Dedifferentiated amniotic fluid mesenchymal stem cell (primary cell): ENCODE data around the gene PGF.

ENCODE experiments used
- DNase-seq: peaks from one replicate; pipeline ENCODE4 v3.0.0-alpha.2; 2016; ENCODE audit errors: extremely low spot score

Gene PGF

GRCh38 chr14:74978416-74978947 lies 23.1 kb upstream of the PGF start:
- no peak for DNase-seq

GRCh38 chr14:74977901-74978385 lies 22.5 kb upstream of the PGF start:
- DNase-seq, result no peak

- no peak for DNase-seq
Measured at GRCh38 chr14:74977164-74977900, 21.9 kb upstream of the PGF start.

GRCh38 chr14:74976264-74977113 lies 21.1 kb upstream of the PGF start:
- DNase-seq, result no peak

- DNase-seq, result no peak
Measured at GRCh38 chr14:74975059-74975810, 19.8 kb upstream of the PGF start.

- no peak for DNase-seq
Measured at GRCh38 chr14:74974364-74975058, 19.1 kb upstream of the PGF start.

GRCh38 chr14:74973905-74974363 lies 18.5 kb upstream of the PGF start:
- no peak for DNase-seq

- DNase-seq, result no peak
Measured at GRCh38 chr14:74973003-74973653, 17.7 kb upstream of the PGF start.

- no peak for DNase-seq
Measured at GRCh38 chr14:74968811-74969210, 13.4 kb upstream of the PGF start.

GRCh38 chr14:74965486-74966153 lies 10.2 kb upstream of the PGF start:
- no peak for DNase-seq

GRCh38 chr14:74964787-74965485 lies 9.5 kb upstream of the PGF start:
- no peak for DNase-seq

GRCh38 chr14:74963705-74964271 lies 8.4 kb upstream of the PGF start:
- DNase-seq, result no peak

GRCh38 chr14:74963178-74963704 lies 7.8 kb upstream of the PGF start:
- no peak for DNase-seq

- no peak for DNase-seq
Measured at GRCh38 chr14:74962493-74962892, 7.1 kb upstream of the PGF start.

GRCh38 chr14:74962046-74962445 lies 6.6 kb upstream of the PGF start:
- no peak for DNase-seq

GRCh38 chr14:74961238-74961911 lies 6.0 kb upstream of the PGF start:
- DNase-seq, result no peak

- no peak for DNase-seq
Measured at GRCh38 chr14:74960736-74961135, 5.3 kb upstream of the PGF start.

- DNase-seq, result no peak
Measured at GRCh38 chr14:74959596-74960180, 4.3 kb upstream of the PGF start.
